Activated T-helper 9 cell treated with anti-CD3 and anti-CD28 coated beads, Interleukin-2, amount 50 U/mL, for 16 hours (primary cell): Measurements from ENCODE around the gene CCDC170.

ENCODE experiments used
- DNase-seq: peaks from one replicate; pipeline ENCODE4 v3.0.0-alpha.2; 2020; ENCODE audit warnings: low read depth

The CCDC170 gene

DNA sequence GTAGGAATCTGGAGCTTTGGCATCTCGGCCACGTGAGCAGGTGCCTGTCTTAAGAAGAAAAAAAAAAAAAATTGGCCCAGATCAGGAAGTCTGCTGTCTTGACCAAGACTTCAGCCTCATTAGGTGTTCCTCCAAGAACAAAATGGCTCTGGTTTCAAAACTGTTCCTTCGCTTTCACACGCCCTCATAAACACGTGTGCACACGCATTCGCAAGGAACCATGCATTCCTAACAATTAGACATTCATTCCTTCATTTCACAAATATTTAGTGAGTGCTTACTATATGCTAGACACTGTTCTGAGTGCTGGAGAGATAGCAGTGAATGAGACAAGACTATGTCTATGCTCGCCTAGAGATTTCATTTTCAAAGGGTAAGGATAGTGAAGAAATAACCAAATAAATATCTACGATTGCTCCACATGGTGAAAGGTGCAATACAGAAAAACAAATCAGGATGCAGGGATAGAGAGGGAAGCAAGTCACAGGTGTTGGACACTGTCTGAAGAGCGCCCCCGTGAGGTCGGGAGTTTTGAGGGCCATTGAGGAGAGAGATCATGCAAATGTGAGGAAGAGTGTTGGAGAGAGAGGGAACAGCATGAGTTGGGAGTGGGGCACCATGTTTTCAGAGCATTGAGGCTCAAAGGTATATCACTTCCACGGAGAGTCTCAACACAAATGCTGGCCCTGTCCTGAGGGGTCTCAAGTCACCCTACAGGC, 53.3 kb downstream of the CCDC170 start:
- no peak for DNase-seq

DNA sequence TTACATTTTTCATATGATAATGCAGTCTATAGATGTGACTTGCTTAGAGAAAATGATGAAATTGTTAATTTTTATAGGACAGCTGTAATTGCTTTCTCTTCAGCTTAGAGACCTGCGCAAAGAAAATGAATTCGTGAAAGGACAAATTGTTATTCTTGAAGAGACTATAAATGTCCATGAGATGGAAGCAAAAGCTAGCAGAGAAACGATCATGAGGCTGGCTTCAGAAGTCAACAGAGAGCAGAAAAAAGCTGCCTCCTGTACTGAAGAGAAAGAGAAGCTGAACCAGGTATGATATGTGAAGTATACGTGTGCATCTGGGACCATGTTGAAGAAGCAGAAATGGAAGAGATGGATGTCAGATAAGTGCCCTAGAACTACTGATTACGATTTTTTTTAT, 54.4 kb downstream of the CCDC170 start:
- DNase-seq: no peak

DNA sequence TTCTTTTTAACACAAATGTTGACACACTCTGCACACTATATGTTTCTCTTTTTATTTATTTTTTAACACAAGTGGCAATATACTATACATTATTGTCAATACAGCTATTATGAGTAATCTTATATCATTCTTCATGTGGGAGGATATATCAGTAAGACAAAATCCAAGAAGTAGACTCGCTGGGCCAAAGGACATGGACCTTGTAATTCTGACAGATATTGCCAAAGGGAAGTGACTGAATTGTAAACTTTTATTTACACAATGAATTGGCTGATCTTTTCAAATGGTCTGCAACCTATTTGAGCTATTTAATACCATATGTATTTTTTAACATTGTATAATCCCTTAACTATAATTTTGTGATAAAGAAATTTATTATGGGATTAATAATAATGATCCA, 56.0 kb downstream of the CCDC170 start:
- DNase-seq: no peak

DNA sequence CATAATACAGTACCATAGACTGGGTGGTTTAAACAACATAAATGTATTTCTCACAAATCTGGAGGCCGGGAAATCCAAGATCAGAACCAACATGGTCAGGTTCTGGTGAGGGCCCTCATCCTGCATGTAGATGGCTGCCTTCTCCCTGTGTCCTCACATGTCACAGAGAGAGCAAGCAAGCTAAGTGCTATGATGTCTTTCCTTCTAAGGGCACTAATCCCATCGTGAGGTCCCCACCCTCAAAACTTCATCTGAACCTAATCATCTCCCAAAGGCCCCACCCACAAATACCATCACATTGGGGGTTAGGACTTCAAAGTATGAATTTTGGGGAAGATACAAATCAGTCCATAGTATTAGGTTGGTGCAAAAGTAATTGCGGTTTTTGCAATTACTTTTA, 56.8 kb downstream of the CCDC170 start:
- DNase-seq: no peak

DNA sequence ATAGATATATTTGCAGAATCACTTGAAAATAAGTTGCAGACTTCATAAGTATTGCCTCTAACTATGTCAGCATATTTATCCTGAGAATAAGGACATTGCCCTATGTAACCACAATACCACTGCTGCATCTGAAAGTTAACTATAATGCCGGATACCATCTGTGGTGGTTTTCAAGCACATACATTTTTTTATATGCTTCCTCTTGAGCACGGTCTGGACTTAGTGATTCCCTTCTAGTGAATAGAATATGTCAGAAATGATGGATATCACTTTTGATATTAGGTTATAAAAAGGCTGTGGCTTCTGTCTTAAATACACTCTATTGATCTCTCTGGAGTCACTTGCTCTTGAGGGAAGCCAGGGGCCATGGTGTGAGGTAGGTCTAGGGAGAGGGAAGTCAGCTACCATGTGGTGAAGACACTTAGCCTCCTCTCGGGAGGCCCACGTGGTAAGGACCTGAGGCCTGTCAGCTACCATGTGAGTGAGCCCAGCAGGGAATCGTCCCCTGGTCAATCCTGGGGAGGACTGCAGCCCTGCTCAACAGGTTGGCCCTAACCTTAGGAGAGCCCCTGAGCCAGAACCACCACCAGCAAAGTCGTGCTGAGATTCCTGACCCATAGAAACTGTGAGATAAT, 57.5 kb downstream of the CCDC170 start:
- no peak for DNase-seq

DNA sequence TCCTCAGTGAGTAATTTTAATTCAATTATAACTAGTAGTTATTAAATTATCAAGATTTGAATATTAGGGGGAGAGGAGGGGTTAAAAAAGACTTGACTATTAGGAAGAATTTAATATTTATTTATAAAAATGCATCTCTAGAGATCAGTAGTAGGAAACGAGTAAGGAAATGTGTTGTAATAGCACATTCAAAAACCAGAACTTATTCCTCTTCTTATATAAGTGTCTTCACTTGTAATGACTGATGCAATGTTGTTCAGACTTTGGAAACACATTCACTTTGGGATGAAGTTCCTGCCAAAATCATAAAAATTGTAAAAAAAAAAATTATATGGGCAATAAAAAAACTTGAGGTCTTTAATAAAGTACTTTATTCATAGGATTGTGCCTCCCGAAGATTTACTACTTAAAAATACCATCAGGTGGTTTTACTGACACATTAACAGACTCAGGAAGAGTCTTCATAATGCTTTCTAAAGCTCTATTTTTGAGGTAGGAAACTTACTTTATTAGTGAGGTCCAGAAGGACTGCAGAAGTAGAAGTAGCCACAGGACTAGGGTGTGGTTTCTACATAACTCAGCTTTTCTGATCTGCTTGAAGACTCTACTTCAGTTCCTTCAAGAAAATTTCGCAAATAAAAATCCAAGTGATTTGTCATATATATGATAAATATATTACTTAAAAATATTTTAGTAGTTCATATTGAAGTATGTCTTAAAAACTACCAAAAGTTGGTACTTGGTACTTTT, 59.8 kb downstream of the CCDC170 start:
- DNase-seq: no peak

DNA sequence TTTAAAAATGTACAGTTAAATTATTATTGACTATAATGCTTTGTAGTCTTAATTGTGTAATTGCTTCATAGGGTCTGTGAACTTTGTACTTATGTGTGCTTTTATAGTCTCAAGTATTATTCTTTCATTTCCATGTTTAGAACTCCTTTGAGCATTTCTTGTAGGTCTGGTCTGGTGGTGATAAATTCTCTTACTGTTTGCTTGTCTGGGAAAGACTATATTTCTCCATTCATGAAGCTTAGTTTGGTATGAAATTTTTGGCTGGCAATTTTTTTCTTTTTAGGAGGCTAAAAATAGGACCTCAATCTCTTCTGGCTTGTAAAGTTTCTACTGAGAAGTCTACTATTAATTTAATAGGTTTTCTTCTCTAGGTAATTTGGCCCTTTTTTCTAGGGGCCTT, 67.4 kb downstream of the CCDC170 start:
- no peak for DNase-seq

DNA sequence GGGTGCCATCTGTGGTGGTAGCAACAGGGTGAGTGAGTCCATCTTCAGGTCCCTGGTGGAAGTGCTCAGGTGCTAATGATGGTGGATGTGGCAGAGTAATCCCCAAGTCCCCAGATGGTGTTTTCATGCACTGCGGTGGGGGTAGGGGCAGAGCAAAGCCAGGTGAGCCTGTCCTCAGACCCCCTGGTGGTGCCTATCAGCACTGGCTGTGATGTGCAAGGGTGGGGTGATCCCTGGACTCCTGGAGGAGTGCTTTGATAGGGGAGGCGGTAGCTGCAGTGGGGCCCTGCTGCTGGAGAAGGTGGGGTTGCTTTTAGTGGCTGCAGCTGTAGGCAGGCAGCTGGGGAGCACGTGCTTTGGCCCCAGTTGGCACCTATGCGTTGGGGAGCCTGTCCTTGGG, 70.8 kb downstream of the CCDC170 start:
- no peak for DNase-seq

DNA sequence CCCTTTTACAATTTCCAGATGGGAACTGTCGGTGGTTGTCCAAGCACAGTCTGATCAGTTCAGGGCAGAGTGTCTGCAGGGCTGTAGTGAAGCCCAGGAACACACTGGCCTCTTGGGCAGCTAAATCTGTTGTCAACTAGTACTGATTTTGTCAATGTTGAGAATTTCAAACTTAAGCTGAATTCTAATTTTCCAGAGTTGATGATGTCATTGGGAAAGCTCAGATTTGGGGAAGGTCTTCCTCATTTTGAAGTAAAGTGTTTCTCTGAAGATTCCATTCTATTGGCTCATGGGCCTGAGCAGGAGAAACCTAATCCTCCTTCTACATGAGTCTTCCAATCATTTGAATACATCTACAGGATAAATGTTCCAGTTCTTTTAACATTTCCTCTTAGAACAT, 72.1 kb downstream of the CCDC170 start:
- no peak for DNase-seq

DNA sequence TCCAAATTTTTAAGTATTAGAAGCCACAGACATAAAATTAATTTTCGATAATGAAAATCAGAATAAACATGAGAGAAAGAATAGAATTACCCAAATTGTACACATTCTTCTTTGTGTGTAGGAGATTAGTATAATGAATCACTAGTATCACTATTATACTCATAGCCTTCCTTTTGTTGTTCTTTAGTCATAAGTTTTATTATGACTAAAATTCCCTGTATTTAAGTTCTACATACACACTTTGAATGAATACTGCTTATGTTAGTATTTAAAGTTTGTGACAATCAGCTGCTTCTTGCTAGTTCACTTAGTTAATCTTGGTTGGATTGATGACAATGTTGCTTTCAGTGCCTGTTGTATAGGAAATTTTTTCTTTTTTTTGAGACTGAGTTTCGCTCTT, 72.7 kb downstream of the CCDC170 start:
- no peak for DNase-seq

DNA sequence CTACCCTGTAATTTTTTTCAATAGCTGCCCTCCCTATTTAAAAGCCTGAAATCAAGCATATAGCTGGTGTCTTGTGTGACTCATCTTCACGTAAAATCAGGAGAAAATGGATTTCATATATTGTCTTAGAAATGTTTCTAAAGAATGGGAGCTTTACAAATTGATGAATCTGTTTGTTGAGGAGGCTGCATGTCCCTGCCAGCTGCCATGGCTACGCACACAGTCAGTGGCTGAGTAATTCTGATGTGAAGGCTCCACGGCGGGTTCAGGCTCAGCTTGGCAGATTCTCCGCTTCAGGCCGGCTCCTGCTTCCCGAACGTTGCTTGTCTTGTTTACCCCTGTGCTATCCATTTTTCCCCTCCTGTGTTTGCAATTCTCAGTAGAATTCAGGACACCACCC, 82.8 kb downstream of the CCDC170 start:
- no peak for DNase-seq

DNA sequence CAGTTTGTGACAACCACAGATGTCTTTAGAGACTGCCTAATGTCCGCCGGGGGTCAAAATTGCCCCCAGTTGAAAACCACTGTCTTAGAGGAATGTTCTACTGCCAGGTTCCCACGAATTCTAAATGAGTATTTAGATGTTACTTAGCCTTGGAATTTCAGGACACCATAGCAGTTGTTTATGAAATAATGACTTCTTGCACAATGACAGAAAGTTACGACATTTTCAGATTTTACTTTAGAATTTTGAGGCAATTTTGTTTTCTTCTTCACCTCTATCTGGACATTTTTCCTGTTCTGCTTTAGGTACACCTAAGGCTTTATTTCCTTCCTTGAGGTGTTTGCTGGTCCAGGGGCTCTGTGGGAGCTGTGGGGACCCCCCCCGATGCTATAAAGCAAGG, 83.4 kb downstream of the CCDC170 start:
- no peak for DNase-seq

DNA sequence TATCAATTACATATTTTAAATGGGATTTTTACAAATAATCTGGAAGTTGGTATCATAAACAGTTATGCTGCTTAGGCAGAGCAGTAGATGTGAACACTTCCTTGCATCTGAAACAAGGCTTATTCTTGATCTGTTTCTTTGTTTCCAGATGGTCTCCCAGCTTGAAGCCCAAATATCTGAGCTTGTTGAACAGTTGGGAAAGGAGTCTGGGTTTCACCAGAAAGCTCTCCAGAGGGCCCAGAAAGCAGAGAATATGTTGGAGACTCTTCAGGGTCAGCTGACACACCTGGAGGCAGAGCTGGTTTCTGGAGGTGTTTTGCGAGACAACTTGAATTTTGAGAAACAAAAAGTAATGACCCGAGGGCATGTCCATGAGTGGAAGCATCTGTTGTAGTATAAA, 91.9 kb downstream of the CCDC170 start:
- DNase-seq: no peak

DNA sequence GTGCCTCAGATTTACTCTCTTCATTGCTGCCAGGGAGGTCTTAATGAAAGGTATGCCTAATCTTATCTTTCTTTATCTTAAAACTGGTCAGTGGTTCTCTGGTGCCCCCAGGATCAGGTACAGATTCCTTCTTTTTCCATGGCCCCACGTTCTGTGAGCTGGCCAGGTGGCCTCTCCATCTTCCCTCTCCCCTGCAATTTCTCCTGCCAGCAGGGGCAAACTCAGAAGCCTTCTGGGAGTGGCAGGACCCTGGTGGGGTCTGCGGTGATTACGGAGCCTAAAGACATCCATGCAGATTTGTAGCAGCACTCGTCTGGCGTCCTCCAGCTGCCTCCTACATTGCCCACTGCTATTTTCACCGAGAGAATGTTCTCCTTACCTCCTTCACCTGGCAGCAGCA, 95.8 kb downstream of the CCDC170 start:
- DNase-seq: no peak

DNA sequence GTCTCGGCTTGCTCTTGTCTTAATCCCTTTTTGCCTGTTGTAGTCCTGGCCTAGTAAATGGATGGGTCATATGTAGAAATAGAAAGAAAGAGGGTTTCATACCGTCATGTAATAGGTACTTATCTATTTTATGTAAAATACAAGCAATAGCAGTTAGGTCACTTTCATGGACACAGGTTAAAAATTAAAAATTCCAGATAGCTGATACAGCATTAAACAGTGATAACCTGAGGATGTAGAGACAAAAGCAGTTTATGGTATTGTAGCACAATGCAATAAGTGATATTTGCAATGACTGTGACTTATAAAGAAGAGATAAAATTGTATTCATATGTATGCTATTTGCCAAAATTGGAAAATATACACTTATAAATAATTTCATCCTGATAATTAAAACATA, 96.9 kb downstream of the CCDC170 start:
- no peak for DNase-seq

DNA sequence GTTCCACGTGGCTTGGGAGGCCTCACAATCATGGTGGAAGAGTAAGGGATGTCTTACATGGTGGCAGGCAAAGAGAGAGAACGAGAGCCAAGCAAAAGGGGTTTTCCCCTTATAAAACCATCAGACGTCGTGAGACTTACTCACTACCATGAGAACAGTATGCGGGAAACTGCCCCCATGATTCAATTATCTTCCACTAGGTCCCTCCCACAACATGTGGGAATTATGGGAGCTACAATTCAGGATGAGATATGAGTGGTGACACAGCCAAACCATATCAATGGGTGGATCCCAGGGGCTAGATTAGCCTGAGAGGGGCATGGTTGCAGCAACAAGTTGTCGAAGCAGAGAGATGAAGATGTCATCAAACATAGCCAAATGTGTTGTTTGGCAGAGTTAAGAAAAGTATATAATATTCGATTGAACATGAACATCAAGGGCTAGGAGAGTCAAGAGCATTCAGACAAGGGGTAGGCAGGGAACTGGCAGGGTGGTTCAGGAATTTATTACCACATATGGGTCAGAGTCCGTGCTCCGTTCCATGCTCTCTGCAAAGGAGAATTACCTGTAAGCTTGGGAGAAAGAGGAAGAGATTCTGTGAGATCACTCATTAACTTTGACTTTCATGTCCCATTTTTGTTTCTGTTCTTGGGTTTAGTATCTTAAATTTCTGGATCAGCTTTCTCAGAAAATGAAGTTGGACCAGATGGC, 98.8 kb downstream of the CCDC170 start:
- DNase-seq: no peak

DNA sequence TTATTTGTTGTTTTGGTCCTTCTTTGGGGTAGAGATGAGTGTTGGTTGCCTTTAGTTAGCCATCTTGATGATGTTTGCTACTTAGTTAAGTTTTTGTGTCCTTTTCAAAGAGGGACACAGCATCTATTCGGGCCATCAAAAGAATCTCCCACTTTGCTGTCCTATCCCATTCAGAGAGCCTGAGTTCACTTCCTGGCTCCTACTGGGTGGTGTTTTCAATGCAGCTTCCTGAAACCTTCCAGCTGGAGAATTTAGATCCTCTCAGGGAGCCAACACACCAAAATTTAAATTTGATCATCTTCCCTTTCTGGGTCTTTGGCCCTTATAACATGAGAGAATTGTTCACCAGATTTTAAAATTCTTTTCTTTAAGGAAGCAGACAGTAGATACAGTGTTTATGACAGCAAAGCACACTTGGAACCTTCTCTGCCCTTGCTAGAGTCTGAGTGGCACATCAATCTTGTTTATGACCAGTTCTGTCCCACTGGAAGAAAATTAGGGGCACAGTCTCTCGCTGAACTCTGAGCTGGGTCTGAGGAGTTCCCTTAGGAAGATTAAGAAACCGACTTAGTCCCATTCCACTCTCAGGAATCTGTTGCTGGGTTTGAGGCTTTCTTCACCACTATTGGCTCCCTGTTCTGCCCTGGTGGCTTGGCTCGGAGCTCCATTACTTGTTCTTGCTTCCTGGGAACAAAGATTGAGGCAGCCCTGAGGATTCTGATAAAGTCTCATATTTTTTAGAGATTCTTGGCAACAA, 115.5 kb downstream of the CCDC170 start:
- no peak for DNase-seq

DNA sequence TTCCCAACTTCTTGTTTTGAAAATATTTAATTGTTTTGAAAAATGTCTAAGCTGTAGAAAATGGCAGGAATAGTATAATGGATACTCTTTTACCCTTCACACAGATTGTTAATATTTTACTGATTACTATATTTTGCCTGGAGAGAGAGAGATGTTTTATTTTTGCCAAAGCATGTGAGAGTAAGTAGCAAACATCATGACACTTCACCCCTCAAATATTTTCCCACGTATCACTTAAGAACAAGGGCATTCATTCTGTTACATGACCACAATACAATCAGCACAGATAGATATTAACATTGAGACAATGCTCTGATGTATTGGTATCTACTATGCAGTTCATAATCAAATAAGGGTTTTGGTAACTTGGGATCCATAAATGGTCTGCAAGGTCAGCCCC, 116.5 kb downstream of the CCDC170 start:
- DNase-seq: no peak

DNA sequence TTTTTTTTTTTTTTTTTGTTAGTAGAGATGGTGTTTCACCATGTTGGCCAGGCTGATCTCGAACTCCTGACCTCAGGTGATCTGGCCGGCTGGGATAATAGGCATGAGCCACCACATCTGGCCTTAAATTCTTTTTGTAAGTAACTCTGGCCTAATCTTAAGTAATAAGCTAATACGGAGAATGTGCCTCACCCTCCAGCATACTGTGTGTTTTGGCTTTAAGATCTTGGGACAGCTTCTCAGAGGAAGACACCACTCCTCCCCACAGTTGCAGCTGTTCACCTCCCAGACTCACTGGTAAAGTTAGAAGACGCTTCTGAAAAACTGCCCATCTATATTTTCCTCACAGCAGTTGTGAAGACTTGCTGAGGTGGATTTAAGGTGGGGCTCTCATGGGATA, 120.8 kb downstream of the CCDC170 start:
- DNase-seq: no peak

DNA sequence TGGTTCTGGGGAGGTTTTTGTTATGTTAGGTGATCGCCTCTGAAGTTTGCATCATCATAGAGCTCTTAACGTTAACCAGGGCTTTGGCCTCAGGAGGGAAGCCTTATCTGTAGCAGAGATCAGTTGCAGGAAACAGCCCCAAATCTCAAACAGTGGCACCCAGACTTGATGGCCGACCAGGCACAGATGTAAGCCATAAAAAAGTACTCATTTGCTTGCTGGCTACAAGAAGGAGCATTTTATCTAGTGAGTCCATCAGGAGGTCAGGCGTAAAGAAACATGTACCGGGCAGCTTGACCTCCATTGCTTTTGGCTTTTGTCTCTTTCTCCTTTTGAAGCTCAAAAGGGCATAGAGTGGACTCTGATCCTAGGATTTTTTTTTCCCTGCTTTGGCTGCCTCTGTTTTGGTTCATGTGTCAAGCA, 122.3 kb downstream of the CCDC170 start:
- DNase-seq: no peak

DNA sequence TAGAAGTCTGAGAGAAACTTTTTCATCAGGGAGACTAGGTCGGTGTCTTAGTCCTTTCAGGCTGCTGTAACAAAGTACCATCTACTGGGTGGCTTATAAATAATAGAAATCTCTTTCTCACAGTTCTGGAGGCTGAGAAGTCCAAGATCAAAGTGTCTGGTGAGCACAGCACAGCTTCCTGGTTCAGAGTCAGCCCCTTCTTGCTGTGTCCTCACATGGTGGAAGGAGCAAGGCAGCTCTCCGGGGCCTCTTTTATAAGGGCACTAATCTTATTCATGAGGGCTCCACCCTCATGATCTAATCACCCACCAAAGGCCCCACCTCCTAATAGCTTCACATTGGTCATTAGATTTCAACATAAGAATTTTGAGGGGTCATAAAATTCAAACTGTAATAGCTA, 122.8 kb downstream of the CCDC170 start:
- no peak for DNase-seq

DNA sequence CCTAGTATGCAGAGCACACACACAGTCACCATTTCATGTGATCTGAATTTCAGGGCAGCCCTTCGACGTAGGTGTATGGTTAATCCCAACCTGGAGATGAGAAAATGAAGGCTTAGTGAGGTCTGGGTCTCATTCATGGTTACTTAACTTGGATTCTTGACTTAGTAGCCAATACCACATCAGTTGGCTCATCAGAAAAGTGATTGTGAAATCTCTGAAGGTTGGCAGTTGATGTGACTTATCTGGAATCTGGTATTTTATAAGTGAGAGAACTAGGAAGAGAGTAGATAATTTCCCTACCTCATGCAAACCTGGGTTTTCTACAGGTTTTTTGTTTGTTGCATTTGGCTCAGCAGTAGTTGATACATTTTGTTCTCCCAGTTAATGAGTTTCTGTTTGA, 123.7 kb downstream of the CCDC170 start:
- DNase-seq: no peak
